HEK293 (cell line): ENCODE data around the gene GCSAM.
A peak's percentile ranks its signal among the peaks of the same experiment; 100 is the strongest.

Experiments
- EGR2 ChIP-seq: fragments of 450-650 bp; formaldehyde crosslinking; IDR thresholded peaks from 2 replicates; pipeline ENCODE4 v1.5.1; 2016; ENCODE audit warnings: low read depth, missing biosample characterization, missing genetic modification characterization
- GLIS2 ChIP-seq: fragments of 450-650 bp; formaldehyde crosslinking; IDR thresholded peaks from 2 replicates; pipeline ENCODE4 v1.5.1; 2016; ENCODE audit warnings: missing biosample characterization, missing genetic modification characterization
- KLF1 ChIP-seq: fragments of 450-650 bp; formaldehyde crosslinking; IDR thresholded peaks from 2 replicates; pipeline ENCODE4 v1.5.1; 2016; ENCODE audit warnings: missing biosample characterization, missing genetic modification characterization
- MZF1 ChIP-seq: fragments of 450-650 bp; formaldehyde crosslinking; IDR thresholded peaks from 2 replicates; pipeline ENCODE4 v1.5.1; 2017; ENCODE audit warnings: missing biosample characterization, missing genetic modification characterization, borderline replicate concordance
- OSR2 ChIP-seq: fragments of 450-650 bp; formaldehyde crosslinking; IDR thresholded peaks from 2 replicates; pipeline ENCODE4 v1.5.1; 2016; ENCODE audit warnings: missing biosample characterization, missing genetic modification characterization
- SP3 ChIP-seq: fragments of 450-650 bp; formaldehyde crosslinking; IDR thresholded peaks from 2 replicates; pipeline ENCODE4 v1.5.1; 2016; ENCODE audit warnings: missing biosample characterization, missing genetic modification characterization
- ZBTB1 ChIP-seq: fragments of 450-650 bp; formaldehyde crosslinking; IDR thresholded peaks from 2 replicates; pipeline ENCODE4 v1.5.1; 2016; ENCODE audit warnings: missing biosample characterization, missing genetic modification characterization
- ZBTB8A ChIP-seq: fragments of 450-650 bp; formaldehyde crosslinking; IDR thresholded peaks from 2 replicates; pipeline ENCODE4 v1.5.1; 2016; ENCODE audit warnings: missing biosample characterization, missing genetic modification characterization
- ZNF132 ChIP-seq: fragments of 450-650 bp; formaldehyde crosslinking; IDR thresholded peaks from 2 replicates; pipeline ENCODE4 v1.5.1; 2017; ENCODE audit warnings: missing biosample characterization, missing genetic modification characterization, borderline replicate concordance
- ZNF433 ChIP-seq: fragments of 450-650 bp; formaldehyde crosslinking; IDR thresholded peaks from 2 replicates; pipeline ENCODE4 v1.5.1; 2016; ENCODE audit warnings: missing biosample characterization, missing genetic modification characterization, low read depth
- ZNF521 ChIP-seq: fragments of 450-650 bp; formaldehyde crosslinking; IDR thresholded peaks from 2 replicates; pipeline ENCODE4 v1.5.1; 2017; ENCODE audit warnings: missing biosample characterization, mild to moderate bottlenecking, missing genetic modification characterization
- ZNF561 ChIP-seq: fragments of 450-650 bp; IDR thresholded peaks from 2 replicates; pipeline ENCODE4 v1.5.1; 2018; ENCODE audit warnings: missing biosample characterization, missing genetic modification characterization, borderline replicate concordance
- ZNF610 ChIP-seq: fragments of 450-650 bp; formaldehyde crosslinking; IDR thresholded peaks from 2 replicates; pipeline ENCODE4 v1.5.1; 2016; ENCODE audit warnings: missing biosample characterization, missing genetic modification characterization, borderline replicate concordance
- ZNF621 ChIP-seq: fragments of 450-650 bp; formaldehyde crosslinking; IDR thresholded peaks from 2 replicates; pipeline ENCODE4 v1.5.1; 2017; ENCODE audit warnings: missing biosample characterization, missing genetic modification characterization
- ZNF701 ChIP-seq: fragments of 450-650 bp; formaldehyde crosslinking; IDR thresholded peaks from 2 replicates; pipeline ENCODE4 v1.5.1; 2016; ENCODE audit warnings: missing biosample characterization, missing genetic modification characterization
- TF ChIP-seq, protein P1 (sequence below): fragments of 450-650 bp; formaldehyde crosslinking; IDR thresholded peaks from 2 replicates; pipeline ENCODE4 v1.5.1; 2016; ENCODE audit warnings: missing biosample characterization, missing genetic modification characterization
- TF ChIP-seq, protein P2 (sequence below): fragments of 450-650 bp; formaldehyde crosslinking; IDR thresholded peaks from 2 replicates; pipeline ENCODE4 v1.5.1; 2016; ENCODE audit warnings: missing biosample characterization, missing genetic modification characterization
- TF ChIP-seq, protein P3 (sequence below): fragments of 450-650 bp; formaldehyde crosslinking; IDR thresholded peaks from 2 replicates; pipeline ENCODE4 v1.5.1; 2016; ENCODE audit warnings: missing biosample characterization, missing genetic modification characterization
- TF ChIP-seq, protein P4 (sequence below): fragments of 450-650 bp; formaldehyde crosslinking; IDR thresholded peaks from 2 replicates; pipeline ENCODE4 v1.5.1; 2016; ENCODE audit warnings: missing biosample characterization, missing genetic modification characterization
- TF ChIP-seq, protein P5 (sequence below): fragments of 450-650 bp; formaldehyde crosslinking; IDR thresholded peaks from 2 replicates; pipeline ENCODE4 v1.5.1; 2016; ENCODE audit warnings: missing biosample characterization, missing genetic modification characterization
- TF ChIP-seq, protein P6 (sequence below): fragments of 450-650 bp; formaldehyde crosslinking; IDR thresholded peaks from 2 replicates; pipeline ENCODE4 v1.5.1; 2016; ENCODE audit warnings: missing biosample characterization, missing genetic modification characterization
- TF ChIP-seq, protein P7 (sequence below): fragments of 450-650 bp; formaldehyde crosslinking; IDR thresholded peaks from 2 replicates; pipeline ENCODE4 v1.5.1; 2017; ENCODE audit warnings: missing biosample characterization, missing genetic modification characterization

The GCSAM gene

DNA sequence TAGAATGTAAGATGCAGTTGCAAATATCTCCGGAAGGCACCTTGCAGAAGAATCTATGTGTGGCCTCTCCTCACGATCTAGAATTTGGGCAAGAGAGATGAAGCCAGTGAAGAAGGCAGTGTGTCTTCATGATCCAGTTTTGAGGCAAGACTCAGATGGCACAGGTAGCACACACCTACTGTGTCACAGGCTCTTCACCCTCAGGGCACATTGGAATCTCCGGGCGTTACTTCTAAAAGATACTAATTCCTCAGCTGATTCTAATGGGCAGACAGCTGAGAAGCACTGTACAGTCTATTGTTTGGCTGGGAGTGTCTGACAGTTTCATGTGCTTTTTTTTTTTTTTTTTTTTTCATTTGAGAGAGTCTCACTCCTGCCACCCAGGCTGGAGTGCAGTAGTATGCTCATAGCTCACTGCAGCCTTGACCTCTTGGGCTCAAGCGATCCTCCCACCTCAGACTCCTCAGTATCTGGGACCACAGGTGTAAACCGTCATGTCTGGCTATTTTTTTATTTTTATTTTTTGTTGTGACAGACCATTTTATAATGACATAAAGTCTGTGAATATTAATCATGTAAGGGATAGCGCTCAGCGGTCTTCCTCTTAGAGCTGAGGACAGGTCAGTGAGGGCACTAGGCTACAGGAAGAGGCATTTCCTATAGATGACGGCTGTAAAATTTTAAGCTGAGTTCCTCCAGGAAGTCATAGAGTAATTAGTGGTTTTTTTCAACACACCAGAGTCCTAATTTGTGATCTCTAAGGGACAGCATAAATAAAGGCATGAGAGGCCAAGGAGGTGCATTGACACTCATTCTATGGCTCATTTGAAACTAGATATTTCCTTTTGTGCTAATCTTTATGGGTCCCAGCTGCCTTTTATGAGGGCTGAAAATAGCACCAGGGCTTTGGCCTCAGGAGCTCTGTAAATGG, 42.8 kb downstream of the GCSAM start (continued):
- TF ChIP-seq ZBTB1 (tag by site-specific recombination): no peak
- TF ChIP-seq, protein P1, sequence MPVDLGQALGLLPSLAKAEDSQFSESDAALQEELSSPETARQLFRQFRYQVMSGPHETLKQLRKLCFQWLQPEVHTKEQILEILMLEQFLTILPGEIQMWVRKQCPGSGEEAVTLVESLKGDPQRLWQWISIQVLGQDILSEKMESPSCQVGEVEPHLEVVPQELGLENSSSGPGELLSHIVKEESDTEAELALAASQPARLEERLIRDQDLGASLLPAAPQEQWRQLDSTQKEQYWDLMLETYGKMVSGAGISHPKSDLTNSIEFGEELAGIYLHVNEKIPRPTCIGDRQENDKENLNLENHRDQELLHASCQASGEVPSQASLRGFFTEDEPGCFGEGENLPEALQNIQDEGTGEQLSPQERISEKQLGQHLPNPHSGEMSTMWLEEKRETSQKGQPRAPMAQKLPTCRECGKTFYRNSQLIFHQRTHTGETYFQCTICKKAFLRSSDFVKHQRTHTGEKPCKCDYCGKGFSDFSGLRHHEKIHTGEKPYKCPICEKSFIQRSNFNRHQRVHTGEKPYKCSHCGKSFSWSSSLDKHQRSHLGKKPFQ: peak; percentile 73; the same call in 1 of the 2 replicates
- TF ChIP-seq, protein P2, sequence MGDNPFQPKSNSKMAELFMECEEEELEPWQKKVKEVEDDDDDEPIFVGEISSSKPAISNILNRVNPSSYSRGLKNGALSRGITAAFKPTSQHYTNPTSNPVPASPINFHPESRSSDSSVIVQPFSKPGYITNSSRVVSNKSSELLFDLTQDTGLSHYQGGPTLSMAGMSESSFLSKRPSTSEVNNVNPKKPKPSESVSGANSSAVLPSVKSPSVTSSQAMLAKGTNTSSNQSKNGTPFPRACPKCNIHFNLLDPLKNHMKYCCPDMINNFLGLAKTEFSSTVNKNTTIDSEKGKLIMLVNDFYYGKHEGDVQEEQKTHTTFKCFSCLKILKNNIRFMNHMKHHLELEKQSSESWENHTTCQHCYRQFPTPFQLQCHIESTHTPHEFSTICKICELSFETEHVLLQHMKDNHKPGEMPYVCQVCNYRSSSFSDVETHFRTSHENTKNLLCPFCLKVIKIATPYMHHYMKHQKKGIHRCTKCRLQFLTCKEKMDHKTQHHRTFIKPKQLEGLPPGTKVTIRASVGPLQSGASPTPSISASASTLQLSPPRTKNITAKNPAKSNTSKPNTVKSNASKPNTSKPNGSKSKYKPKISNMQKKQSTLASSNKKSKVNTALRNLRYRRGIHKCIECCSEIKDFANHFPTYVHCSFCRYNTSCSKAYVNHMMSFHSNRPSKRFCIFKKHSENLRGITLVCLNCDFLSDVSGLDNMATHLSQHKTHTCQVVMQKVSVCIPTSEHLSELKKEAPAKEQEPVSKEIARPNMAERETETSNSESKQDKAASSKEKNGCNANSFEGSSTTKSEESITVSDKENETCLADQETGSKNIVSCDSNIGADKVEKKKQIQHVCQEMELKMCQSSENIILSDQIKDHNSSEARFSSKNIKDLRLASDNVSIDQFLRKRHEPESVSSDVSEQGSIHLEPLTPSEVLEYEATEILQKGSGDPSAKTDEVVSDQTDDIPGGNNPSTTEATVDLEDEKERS (tag by site-specific recombination): no peak
- TF ChIP-seq ZNF132 (tag by site-specific recombination): no peak
- TF ChIP-seq, protein P3, sequence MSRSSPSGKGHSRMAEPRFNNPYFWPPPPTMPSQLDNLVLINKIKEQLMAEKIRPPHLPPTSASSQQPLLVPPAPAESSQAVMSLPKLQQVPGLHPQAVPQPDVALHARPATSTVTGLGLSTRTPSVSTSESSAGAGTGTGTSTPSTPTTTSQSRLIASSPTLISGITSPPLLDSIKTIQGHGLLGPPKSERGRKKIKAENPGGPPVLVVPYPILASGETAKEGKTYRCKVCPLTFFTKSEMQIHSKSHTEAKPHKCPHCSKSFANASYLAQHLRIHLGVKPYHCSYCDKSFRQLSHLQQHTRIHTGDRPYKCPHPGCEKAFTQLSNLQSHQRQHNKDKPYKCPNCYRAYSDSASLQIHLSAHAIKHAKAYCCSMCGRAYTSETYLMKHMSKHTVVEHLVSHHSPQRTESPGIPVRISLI (tag by site-specific recombination): peak; percentile 73; the same call in 1 of the 2 replicates
- peak; percentile 93 for TF ChIP-seq OSR2 (tag by site-specific recombination)
- no peak for TF ChIP-seq ZNF701 (tag by site-specific recombination)
- TF ChIP-seq, protein P4, sequence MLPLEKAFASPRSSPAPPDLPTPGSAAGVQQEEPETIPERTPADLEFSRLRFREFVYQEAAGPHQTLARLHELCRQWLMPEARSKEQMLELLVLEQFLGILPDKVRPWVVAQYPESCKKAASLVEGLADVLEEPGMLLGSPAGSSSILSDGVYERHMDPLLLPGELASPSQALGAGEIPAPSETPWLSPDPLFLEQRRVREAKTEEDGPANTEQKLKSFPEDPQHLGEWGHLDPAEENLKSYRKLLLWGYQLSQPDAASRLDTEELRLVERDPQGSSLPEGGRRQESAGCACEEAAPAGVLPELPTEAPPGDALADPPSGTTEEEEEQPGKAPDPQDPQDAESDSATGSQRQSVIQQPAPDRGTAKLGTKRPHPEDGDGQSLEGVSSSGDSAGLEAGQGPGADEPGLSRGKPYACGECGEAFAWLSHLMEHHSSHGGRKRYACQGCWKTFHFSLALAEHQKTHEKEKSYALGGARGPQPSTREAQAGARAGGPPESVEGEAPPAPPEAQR (tag by site-specific recombination): no peak
- no peak for TF ChIP-seq ZNF621
- TF ChIP-seq ZNF561 (tag by site-specific recombination): peak; percentile 39; the same call in 1 of the 2 replicates
- TF ChIP-seq GLIS2: peak; percentile 52; the same call in 1 of the 2 replicates
- TF ChIP-seq ZNF521 (tag by site-specific recombination): no peak
- no peak for TF ChIP-seq ZNF433 (tag by site-specific recombination)
- TF ChIP-seq MZF1 (tag by site-specific recombination): peak; percentile 41; the same call in 1 of the 2 replicates
- no peak for TF ChIP-seq EGR2 (tag by site-specific recombination)
- TF ChIP-seq ZBTB8A: 0 out of 2 replicates have a peak, but pooled peaks have one; percentile 22
- TF ChIP-seq, protein P5, sequence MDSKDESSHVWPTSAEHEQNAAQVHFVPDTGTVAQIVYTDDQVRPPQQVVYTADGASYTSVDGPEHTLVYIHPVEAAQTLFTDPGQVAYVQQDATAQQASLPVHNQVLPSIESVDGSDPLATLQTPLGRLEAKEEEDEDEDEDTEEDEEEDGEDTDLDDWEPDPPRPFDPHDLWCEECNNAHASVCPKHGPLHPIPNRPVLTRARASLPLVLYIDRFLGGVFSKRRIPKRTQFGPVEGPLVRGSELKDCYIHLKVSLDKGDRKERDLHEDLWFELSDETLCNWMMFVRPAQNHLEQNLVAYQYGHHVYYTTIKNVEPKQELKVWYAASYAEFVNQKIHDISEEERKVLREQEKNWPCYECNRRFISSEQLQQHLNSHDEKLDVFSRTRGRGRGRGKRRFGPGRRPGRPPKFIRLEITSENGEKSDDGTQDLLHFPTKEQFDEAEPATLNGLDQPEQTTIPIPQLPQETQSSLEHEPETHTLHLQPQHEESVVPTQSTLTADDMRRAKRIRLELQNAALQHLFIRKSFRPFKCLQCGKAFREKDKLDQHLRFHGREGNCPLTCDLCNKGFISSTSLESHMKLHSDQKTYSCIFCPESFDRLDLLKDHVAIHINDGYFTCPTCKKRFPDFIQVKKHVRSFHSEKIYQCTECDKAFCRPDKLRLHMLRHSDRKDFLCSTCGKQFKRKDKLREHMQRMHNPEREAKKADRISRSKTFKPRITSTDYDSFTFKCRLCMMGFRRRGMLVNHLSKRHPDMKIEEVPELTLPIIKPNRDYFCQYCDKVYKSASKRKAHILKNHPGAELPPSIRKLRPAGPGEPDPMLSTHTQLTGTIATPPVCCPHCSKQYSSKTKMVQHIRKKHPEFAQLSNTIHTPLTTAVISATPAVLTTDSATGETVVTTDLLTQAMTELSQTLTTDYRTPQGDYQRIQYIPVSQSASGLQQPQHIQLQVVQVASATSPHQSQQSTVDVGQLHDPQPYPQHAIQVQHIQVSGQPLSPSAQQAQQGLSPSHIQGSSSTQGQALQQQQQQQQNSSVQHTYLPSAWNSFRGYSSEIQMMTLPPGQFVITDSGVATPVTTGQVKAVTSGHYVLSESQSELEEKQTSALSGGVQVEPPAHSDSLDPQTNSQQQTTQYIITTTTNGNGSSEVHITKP: no peak; the same call in 1 of the 2 replicates
- peak; percentile 25 for TF ChIP-seq SP3 (tag by site-specific recombination)
- TF ChIP-seq, protein P6, sequence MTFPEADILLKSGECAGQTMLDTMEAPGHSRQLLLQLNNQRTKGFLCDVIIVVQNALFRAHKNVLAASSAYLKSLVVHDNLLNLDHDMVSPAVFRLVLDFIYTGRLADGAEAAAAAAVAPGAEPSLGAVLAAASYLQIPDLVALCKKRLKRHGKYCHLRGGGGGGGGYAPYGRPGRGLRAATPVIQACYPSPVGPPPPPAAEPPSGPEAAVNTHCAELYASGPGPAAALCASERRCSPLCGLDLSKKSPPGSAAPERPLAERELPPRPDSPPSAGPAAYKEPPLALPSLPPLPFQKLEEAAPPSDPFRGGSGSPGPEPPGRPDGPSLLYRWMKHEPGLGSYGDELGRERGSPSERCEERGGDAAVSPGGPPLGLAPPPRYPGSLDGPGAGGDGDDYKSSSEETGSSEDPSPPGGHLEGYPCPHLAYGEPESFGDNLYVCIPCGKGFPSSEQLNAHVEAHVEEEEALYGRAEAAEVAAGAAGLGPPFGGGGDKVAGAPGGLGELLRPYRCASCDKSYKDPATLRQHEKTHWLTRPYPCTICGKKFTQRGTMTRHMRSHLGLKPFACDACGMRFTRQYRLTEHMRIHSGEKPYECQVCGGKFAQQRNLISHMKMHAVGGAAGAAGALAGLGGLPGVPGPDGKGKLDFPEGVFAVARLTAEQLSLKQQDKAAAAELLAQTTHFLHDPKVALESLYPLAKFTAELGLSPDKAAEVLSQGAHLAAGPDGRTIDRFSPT: peak; percentile 78
- 0 out of 2 replicates have a peak, but pooled peaks have one; percentile 20 for TF ChIP-seq ZNF610 (tag by site-specific recombination)
- TF ChIP-seq KLF1: no peak
- TF ChIP-seq, protein P7, sequence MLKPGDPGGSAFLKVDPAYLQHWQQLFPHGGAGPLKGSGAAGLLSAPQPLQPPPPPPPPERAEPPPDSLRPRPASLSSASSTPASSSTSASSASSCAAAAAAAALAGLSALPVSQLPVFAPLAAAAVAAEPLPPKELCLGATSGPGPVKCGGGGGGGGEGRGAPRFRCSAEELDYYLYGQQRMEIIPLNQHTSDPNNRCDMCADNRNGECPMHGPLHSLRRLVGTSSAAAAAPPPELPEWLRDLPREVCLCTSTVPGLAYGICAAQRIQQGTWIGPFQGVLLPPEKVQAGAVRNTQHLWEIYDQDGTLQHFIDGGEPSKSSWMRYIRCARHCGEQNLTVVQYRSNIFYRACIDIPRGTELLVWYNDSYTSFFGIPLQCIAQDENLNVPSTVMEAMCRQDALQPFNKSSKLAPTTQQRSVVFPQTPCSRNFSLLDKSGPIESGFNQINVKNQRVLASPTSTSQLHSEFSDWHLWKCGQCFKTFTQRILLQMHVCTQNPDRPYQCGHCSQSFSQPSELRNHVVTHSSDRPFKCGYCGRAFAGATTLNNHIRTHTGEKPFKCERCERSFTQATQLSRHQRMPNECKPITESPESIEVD (tag by site-specific recombination): peak; percentile 95
